ENCODE results near the gene CMYA5.

Gene CMYA5

DNA sequence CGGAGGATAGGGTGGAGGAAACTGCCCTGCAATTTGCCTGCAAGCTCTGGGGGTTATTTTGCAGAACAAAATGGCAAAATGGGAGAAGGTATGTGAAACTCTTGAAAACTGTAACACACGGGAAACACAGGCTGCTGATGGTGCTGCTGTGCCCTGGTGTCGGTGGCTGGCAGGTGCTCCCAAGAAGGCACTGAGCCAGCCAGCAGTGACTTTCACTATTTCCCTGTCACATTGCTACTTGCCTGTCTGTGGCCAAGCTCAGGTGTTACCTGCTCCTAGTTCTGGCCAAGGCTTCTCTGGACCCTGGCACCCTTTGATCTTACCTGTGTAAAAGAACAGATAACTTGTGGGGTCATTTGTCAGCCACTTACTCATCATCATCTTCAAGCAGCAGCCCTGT lies 102.2 kb downstream of the CMYA5 start:
- H3K9ac ChIP-seq (ENCODE audit: low read length) = no peak overlapping the region

DNA sequence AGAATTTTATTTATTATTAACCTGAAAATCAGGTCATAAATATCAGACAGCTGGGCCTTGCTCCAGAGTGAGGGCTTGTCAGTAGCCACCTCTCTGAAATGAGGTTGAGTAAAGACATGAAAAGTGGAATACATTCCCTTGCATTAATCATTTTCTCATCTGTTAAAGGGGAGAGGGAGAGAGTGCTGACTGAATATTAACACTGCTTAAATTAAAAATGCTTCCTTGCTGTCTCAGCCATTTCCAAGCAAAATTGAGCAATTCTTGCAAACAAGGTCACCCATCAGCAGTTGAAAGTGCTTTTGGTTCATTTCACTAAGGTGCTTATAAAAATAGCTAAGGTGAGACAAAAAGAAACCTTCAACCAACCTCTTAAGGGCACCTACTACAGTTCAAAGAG lies 102.8 kb downstream of the CMYA5 start:
- Histone ChIP-seq H3K9me3 (ENCODE audit: insufficient read depth, low read length) (no peaks in the 10 kb centered on the region), H3F3A (ENCODE audit: insufficient read depth) (no peaks in the 10 kb centered on the region), H3K36me3 (ENCODE audit: low read length) (no peaks in the 10 kb centered on the region), H4K20me1 (ENCODE audit: low read depth, low read length) (no peaks in the 10 kb centered on the region), H3K4me2 (ENCODE audit: low read depth, low read length, poor library complexity, severe bottlenecking) (no peak overlapping the region), H3K9ac (ENCODE audit: low read length) (no peak overlapping the region), H3K27me3 (ENCODE audit: low read length) (no peaks in the 10 kb centered on the region), H3K4me3 (ENCODE audit: insufficient read depth, low read length, poor library complexity, severe bottlenecking) (no peak overlapping the region), H3K27ac (ENCODE audit: low read depth, low read length) (no peak overlapping the region), H3K79me2 (ENCODE audit: insufficient read depth, low read length) (no peaks in the 10 kb centered on the region), H3K9me2 (replicated peaks; ENCODE audit: insufficient read depth, low read length) (no peaks in the 10 kb centered on the region), H2AFZ (ENCODE audit: low read depth, low read length, severe bottlenecking) (no peak overlapping the region)
- TF ChIP-seq EZH2phosphoT487 (conservative IDR thresholded peaks at IDR 0.05; ENCODE audit: low read length) = no peak
- TF ChIP-seq, protein P1, sequence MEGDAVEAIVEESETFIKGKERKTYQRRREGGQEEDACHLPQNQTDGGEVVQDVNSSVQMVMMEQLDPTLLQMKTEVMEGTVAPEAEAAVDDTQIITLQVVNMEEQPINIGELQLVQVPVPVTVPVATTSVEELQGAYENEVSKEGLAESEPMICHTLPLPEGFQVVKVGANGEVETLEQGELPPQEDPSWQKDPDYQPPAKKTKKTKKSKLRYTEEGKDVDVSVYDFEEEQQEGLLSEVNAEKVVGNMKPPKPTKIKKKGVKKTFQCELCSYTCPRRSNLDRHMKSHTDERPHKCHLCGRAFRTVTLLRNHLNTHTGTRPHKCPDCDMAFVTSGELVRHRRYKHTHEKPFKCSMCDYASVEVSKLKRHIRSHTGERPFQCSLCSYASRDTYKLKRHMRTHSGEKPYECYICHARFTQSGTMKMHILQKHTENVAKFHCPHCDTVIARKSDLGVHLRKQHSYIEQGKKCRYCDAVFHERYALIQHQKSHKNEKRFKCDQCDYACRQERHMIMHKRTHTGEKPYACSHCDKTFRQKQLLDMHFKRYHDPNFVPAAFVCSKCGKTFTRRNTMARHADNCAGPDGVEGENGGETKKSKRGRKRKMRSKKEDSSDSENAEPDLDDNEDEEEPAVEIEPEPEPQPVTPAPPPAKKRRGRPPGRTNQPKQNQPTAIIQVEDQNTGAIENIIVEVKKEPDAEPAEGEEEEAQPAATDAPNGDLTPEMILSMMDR (IDR thresholded peaks at IDR 0.05; ENCODE audit: insufficient read depth, low read length, poor library complexity, severe bottlenecking) = no peak

More for the DNA sequence above, 102.2 kb downstream of the CMYA5 start:
- H3F3A ChIP-seq (ENCODE audit: insufficient read depth) = no peaks in the 10 kb centered on the region
- no peak overlapping the region for H3K4me3 ChIP-seq (ENCODE audit: insufficient read depth, low read length, poor library complexity, severe bottlenecking)
- no peak overlapping the region for H3K27ac ChIP-seq (ENCODE audit: low read depth, low read length)
- no peaks in the 10 kb centered on the region for H3K79me2 ChIP-seq (ENCODE audit: insufficient read depth, low read length)
- H3K9me3 ChIP-seq (ENCODE audit: insufficient read depth, low read length) = no peaks in the 10 kb centered on the region
- H3K4me2 ChIP-seq (ENCODE audit: low read depth, low read length, poor library complexity, severe bottlenecking) = no peak overlapping the region
- H4K20me1 ChIP-seq (ENCODE audit: low read depth, low read length) = no peaks in the 10 kb centered on the region
- no peak overlapping the region for H2AFZ ChIP-seq (ENCODE audit: low read depth, low read length, severe bottlenecking)
- H3K9me2 ChIP-seq (replicated peaks; ENCODE audit: insufficient read depth, low read length) = no peaks in the 10 kb centered on the region
- TF ChIP-seq, protein P1 (IDR thresholded peaks at IDR 0.05; ENCODE audit: insufficient read depth, low read length, poor library complexity, severe bottlenecking) = no peak
- no peak for TF ChIP-seq EZH2phosphoT487 (conservative IDR thresholded peaks at IDR 0.05; ENCODE audit: low read length)
- H3K36me3 ChIP-seq (ENCODE audit: low read length) = no peaks in the 10 kb centered on the region
- no peaks in the 10 kb centered on the region for H3K27me3 ChIP-seq (ENCODE audit: low read length)

- Histone ChIP-seq H3K9me3 (ENCODE audit: insufficient read depth, low read length) (no peaks in the 10 kb centered on the region), H3K79me2 (ENCODE audit: insufficient read depth, low read length) (no peaks in the 10 kb centered on the region), H3K36me3 (ENCODE audit: low read length) (no peaks in the 10 kb centered on the region), H3K27me3 (ENCODE audit: low read length) (no peaks in the 10 kb centered on the region), H3K27ac (ENCODE audit: low read depth, low read length) (no peak overlapping the region), H3K4me3 (ENCODE audit: insufficient read depth, low read length, poor library complexity, severe bottlenecking) (no peak overlapping the region), H3K4me2 (ENCODE audit: low read depth, low read length, poor library complexity, severe bottlenecking) (no peak overlapping the region), H3F3A (ENCODE audit: insufficient read depth) (no peaks in the 10 kb centered on the region), H3K9ac (ENCODE audit: low read length) (no peak overlapping the region), H2AFZ (ENCODE audit: low read depth, low read length, severe bottlenecking) (no peak overlapping the region), H4K20me1 (ENCODE audit: low read depth, low read length) (no peaks in the 10 kb centered on the region), H3K9me2 (replicated peaks; ENCODE audit: insufficient read depth, low read length) (no peaks in the 10 kb centered on the region)
- TF ChIP-seq, protein P1 (IDR thresholded peaks at IDR 0.05; ENCODE audit: insufficient read depth, low read length, poor library complexity, severe bottlenecking) = no peak
- TF ChIP-seq EZH2phosphoT487 (conservative IDR thresholded peaks at IDR 0.05; ENCODE audit: low read length) = no peak
Observed at GRCh38 chr5:79793304-79793703, 103.7 kb downstream of the CMYA5 start.

Data from SU-DHL-6 (cell line).